SHP77 treated with DMSO at 0.1 percent for 48 hours (cell line): ENCODE data around the gene GP2.

Experiments
- DNase-seq: peaks from one replicate; lab custom pipeline; 2025; lab: John Stamatoyannopoulos, UW

GP2 gene

DNA sequence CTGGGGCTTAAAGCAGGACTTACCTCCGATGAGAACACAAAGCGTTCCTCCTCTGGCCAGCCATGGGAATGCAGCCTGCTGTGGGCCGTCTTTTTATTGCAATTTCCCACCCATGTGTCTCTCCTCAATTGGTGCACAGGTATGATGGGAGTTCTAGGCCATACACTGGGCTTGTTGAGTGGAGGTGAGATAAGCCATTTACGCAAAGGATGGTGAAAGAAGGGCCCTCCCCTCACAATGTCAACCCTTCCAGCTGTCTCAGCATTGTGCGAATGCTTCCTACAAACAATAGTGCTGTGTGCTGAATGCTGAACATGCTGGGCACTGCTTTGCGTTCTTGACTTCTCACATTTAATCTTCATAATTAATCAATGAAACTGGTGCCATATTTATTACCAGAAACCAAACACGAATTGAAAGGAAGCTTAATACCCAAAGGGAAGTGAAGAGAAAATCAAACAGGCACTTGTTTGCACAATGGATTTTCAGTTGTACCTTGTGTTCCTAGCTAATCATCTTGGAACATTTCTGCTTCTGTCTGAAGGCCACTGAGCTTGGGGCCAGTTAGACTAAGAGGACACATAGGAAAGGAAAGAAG, at the start of gene GP2:
TSS of gene GP2 (minus strand) at position 70 of the 598 bp plus-strand sequence. CDS start 1,082 bp downstream, outside the sequence.
- peak; percentile 47 for DNase-seq

DNA sequence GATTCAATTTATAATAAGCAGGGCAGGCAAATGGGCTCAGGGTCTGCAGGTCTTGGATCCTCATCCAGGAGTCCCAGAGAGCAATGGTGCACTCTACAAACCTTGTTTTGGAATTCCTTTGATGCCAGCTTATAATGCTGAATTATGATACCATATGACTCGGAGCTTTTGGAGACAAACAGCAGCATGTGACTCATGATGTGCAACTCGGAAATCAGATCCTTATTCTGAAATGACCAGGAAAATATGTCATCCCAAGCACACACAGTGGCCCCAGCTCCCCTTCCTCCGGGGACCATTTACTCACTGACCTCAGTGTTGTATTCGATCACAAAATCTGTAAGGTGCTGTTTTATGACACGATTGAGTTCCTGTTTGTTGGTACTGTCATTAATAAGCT, 45.4 kb upstream of the GP2 start:
- no peak for DNase-seq

DNA sequence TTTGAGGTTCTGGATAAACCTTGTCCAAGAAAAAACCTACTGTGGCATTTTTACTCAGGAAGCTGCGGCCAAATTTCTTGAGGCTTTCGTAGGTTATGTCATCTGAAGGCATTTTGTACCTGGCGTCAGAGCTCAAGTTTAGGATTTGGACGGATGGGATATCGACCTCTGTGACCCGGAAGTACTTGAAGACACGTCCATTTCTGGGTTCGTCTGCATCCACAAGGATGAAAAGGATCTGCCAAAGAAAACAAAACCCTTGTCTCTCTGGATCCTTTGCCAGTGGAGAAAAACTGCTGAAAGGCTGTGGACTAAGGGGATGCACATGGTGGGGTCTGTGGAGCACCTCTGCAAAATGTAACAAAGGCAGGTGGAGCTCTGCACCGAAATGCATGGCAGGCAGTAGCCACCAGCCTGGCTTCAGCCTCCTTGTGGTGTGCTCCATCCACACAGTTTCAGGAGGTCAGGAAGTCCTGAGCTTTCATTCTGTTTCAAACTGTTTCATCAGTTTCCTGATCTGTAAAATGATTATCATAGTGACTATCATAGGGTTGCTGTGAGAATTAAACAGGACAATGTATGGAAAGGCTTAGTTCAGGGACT, 42.2 kb upstream of the GP2 start:
- no peak for DNase-seq

DNA sequence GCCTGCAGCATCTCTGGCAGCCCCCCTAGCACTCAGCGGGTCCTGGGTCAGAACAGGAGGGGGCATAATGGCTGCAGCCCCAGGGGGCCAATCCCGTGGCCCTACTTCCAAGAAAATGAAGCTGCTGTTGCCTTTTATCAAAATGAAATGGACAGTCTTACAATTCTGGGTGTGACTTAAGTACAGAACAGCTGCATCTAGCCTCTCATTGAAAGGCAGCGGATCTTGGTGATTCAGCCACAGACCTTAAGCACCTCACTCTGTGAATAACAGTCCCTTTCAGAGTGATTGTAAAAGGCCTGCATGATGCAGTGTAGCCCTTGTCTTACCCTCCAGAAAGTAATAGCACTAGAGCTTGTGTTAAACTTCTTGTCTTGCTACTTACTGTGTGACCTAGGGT, 36.7 kb upstream of the GP2 start:
- no peak for DNase-seq

DNA sequence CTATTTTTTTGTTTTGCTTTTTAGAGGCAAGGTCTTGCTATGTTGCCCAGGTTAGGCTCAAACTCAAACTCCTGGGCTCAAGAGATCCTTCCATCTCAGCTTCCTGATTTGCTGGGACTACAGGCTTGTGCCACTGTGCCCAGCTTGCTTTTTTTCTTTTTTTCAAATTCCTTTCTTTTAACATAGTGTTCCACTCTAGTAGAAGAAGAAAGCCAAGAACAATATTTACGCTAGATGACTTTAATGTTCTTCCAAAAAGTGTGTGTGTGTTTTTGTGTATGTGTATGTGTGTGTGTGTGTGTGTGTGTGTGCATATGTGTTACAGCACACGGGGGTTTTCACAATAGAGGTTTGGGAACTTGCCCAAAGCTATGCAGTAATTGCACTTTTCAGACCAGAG, 35.9 kb upstream of the GP2 start:
- no peak for DNase-seq

DNA sequence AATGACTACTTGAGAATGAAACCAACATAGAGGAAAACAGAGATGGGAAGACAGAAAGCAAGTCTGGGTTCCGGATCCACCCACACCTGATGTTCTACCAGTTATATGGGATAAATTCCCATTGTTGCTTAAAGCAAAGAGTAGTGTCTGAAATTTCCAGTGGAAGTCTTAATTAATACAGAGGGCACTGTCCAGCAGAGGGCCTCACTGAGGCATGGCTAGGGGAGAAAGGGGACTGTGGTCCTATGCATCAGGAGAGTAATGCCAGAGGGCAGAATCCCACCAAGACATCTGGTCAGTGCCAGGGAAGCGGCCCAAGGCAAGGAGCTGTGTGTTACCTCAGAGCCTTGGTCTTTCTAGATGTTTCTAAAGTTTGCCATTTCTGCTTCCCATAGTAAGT, 32.7 kb upstream of the GP2 start:
- DNase-seq = no peak

DNA sequence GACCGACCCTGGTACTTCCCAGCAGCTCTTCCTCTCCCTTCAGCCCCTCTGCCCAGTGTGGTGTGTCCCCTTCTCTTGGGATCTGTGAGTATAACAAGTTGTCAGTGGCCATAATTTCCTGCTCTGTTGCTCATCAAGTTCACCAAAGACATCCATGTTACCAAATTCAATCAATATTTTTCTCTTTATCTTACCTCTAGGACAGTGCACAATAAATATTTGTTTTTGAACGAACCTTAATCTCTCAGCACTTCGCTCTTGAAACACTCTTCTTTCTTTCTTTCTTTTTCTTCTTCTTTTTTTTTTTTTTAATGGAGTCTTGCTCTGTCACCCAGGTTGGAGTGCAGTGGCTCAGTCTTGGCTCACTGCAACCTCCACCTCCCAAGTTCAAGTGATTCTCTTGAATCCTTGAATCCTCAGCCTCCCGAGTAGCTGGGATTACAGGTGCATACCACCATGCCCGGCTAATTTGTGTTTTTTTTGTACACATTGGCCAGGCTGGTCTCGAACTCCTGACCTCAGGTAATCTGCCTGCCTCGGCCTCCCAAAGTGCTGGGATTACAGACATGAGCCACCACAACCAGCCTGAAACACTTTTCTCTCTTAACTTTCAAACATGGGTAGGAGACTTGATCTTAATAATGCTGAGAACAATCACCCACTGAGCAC, 27.9 kb upstream of the GP2 start:
- no peak for DNase-seq

DNA sequence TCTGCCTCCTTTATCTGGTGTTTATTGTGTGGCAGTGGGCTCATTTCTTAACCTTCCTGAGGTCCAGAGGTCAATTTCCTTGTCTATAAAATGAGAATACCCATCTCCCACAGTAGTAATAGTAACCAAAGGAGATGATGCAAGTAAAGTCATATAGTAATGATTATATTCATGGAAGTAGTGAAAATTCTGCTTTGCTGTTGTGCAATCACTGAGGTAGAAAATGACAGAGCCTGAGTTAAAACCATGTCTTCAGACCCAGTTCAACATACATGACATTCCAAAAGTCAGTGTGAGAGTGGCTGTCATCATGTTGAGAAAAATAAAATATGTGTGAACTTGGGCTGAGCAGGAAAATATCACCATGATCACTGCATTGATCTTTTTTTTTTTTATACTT, 26.1 kb upstream of the GP2 start:
- no peak for DNase-seq

DNA sequence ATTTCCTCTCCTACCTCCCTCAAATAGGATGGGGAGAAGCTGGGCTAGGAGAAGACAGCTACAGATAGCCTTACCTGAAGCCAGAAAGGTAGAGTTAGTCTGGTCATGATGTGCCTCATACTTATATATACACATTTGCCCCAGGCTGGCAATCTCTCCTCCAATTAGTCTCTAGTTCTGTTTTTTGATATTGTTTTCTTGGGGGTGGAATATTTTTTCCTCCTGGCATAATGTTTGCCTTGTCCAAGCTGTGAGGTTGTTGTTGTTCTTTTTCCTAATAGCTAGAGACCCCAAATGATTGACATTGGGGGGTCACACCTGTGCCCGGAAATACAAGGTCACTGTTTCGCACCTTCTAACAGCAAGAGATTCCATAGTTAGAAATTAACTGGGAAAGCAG, 25.3 kb upstream of the GP2 start, which contains the start of gene UMOD:
TSS of gene UMOD (minus strand) at position 101 of the 400 bp plus-strand sequence. CDS start 1,978 bp downstream, outside the sequence.
- no peak for DNase-seq

DNA sequence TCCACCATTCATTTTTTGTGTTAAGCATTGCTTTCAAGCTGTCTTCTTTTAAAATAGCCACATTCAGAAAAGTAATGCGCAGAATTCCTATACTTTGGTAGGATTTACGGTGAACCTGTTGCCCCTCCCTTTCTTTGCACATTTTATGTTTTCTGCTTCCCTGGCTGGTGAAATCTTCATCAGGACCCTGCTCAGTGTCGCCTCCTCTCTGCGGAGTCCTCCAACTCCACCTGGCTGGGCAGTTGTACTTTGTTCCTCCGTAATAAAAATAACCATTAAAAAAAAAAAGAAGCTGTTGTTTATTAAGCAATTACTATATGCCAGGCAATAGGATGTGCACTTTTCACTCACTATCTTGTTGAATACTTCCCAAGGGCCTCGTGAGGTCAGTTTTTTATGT, 22.3 kb upstream of the GP2 start:
- DNase-seq = no peak

DNA sequence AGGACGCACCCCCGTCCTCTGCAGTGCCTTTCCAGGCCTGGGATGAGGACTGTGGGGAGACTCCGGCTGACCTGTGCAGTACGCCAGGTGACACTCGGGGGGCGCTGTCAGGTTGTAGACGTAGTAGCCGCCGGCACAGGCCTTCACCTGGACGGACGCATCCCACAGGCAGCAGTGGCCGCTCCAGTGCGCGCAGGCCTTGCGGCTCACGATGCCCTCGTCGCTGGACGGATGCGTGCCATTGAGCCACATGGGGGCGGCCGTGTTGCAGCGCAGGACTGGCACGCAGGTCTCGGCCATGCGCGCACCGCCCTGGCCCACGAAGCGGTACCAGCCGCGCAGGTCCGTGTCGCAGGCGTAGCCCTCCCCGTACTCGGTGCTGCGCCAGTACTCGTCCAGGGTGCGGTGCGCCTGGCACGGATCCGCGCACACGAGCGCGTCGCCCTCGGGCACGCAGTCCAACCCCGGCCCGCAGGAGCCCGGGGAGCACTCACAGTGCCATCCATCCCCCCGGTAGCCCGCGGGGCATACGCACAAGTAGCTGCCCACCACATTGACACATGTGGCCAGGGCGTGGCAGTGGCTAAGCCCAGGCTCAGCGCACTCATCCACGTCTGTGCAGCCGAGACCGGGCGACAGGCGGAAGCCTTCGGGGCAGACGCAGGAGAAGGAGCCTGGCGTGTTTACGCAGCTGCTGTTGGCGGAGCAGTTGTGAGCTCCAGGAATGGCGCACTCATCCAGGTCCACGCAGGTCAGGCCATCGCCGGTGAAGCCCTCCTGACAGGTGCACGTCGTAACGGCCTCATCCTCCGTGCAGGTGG, 21.3 kb upstream of the GP2 start:
- peak; percentile 62 for DNase-seq

DNA sequence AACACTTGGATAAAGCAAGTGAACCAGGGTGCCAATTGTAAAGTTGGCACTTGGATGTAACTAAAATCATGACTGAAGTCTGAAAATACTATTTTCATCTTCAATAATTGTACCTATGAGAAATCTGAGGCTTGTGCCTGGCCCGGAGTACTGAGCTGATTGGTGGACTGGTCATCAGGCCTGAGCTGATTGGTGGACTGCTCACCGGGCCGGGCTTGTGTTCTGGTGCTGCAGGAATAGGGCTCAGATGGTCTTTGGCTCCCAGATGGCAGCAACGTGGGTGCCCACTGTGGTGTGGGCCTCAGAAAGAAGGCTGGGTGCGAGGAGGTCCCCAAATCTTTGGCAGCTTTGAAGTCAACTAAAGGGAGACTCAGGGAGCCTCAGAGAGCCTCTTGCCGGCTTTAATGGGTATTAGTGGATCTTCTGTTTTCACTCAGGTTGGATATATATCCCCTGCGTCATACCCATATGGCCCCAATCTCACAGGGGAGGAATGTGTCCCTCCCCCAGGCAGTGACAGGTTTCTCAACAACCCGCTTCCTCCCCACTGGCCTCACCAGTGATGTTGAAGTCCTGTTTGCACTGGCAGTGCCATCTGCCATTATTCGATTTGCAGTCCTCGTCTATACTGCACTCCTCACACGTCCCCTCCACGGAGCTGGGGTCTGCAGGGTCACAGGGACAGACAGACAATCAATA, 20.5 kb upstream of the GP2 start:
- DNase-seq = no peak

DNA sequence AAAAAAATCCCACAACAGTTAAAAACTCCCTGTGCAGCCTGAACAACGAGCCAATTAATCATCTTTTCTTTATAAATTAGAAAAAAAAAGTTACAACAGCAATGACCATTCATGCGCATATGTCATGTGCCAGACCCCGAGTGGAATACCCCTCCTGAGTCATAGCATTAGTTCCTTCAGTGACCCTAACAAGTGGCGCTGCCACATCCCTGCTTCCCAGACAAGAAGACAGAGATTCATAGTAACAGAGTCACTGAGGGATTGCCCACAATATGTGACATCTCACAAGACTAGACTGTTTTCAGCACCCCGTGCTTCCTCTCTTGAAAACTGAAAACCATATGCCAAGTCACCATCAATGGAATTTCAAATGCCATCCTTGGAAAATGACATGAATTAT, 17.3 kb upstream of the GP2 start:
- no peak for DNase-seq

DNA sequence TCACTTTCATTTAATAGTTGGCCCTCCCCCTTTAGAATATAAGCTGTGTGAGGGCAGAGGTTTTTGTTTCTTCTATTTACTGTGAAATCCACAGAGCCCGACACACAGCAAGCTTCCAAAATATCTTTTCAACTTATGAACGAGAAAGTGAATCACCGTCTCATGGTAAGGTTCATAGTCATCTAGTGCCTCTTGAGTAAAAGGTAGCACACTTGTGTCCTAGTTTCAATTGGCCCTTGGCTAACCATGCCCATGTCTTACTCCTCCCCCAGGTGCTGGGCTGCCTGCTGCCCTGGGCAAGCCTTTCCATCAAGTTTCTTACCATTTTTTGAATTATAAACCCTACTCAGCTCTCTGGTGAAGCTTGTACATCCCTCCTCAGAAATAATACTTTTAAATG, 12.4 kb upstream of the GP2 start:
- no peak for DNase-seq

DNA sequence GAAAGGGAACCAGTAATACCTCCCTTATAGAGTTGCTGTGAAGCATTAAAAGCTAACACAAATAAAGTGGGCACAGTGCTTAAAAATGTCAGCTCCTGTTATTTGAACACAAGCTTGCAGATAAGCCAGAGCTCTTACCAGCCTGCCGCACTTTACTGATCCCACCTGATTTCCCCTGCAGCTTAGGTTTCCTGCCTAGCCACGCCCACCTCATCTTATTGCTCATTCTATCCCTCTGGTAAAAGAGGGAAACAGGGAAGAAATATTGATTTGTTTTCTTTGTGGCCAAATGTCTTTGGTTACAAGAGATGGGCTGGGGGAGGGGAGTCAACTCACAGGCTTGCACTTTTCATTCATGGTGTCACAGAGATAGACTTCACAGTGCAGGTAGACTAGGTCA, 9.6 kb upstream of the GP2 start:
- no peak for DNase-seq

DNA sequence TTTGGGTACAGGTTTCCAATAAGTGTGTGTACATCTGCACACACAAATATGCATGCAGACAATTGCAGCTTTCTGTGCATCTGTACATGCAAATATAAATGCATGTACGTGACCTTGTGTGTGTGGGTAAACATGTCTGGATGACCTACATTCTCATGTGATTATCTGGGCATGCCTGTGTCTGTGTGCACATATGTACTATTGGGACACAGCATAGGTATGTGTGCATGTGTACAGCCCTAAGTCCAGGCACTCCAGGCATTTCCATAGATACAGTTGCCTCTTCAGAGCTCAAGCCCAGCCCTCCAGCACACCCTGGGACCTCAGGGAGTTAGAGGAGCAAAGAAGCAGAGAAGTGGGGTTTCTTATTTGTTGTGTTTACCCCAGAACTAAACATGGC, 7.1 kb upstream of the GP2 start:
- no peak for DNase-seq

DNA sequence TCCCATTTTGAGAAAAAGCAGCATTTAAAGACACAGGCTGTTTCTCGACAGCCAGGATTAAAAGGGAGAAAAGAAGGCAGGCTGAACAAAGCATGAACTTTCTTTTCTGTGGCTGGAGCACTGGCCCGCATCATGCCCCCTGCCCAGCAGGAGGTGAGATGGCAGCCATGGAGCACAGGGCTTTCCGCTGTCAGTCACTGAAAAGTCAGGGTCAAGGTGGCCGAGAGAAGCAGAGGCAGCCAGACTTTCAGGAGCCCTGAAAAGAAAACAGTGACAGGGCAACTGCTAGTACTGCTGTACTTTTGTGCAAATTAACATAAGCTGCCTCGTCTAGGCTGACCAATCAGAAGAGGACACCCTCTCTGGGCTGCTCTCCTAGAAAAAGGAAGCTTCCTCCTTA, 5.8 kb upstream of the GP2 start:
- DNase-seq = no peak

DNA sequence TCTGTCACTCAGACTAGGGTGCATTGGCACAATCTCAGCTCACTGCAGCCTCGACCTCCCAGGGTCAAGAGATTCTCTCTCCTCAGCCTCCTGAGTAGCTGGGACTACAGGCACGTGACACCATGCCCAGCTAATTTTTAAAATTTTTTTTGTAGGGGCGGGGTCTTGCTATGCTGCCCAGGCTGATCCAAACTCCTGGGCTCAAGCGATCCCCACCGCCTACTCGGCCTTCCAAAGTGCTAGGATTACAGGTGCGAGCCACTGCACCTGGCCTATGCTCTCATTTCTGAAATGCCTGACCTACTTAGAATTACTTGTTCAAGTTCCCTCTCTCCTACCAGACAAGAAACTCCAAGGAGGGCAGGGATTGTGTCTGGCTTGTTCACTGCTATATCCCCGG, 5.1 kb upstream of the GP2 start:
- no peak for DNase-seq

DNA sequence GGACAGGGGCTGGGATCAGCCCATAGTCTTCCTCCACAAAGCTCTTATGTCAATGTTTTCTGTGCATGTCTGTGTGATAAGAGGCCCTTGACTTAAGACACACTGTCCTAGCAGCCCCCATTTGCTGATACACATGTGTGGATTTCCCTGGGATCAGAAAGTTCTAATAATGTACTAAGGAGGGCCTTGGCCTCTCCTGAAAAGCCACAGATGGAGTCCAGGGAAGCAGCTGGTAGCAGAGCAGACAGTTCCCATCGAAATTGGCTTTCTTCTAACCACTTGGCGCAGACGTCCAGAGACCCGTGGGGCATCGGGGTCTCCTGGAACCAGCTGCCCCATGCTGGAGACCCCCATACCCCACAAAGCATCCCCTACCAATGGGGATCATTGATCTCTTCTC, 4.3 kb upstream of the GP2 start:
- DNase-seq = no peak

DNA sequence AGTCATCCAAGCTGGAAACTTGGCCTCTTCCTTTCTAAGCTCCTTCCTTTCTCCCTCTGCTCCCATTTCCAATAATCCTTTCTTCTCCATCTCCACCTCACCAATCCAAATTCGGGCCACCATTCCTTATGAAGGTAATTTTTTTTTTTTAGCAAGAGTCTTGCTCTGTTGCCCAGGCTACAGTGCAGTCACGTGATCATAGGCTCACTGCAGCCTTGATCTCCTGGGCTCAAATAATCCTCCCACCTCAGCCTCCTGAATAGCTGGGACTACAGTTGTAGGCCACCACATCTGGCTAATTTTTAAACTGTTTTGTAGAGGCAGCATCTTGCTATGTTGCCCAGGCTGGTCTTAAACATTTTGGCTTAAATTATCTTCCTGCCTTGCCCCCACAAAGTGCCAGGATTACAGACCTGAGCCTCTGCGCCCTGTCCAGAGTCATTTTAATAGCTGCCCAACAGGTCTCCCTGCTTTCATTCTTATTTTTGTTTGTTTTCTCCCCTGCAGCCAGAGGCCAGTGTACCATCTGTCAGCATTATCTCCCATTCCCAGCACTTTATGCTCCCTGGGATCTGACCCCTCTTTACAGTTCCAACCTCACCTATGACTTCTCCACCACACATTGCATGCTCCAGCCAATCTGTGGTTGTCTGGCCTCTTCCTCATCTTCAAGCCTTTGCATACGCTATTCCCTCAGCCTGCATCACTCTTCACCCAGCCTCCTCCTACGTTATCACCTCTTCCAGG, 2.3 kb upstream of the GP2 start:
- no peak for DNase-seq

DNA sequence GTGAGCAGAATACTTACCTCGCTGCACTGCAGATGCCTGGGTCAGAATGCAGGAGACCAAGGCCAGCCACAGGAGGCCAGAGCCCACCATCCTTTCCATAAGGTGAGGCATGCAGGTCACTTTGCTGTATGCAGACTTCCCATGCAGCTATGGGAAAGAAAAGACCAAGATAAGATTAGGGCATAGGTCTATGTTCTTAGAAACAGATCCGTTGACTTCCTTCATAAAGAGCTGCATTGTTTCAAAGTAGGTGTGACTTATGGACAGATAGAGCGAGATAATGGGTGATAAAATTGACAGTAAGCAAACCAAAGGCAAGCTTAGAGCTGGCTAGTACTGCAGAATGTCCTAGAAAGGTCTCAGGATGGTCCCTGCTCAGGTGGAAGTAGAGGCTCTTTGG, 992 bp downstream of the GP2 start:
- DNase-seq = no peak
